ENCODE data around the gene ABHD16B.
"Not testable (repeated sequence)": the region's sequence is repeated elsewhere in the genome, so short reads cannot be mapped to it uniquely, and the experiment has no call there.

Gene ABHD16B

GRCh38 chr20:63848003-63848911 lies 13.0 kb upstream of the ABHD16B start:
- no peak overlapping the region for H3K23ac ChIP-seq (ENCODE audit: low read length)
- H3K79me2 ChIP-seq (ENCODE audit: control insufficient read depth, insufficient read depth, low read length) = no peaks in the 10 kb centered on the region
- no peak overlapping the region for H4K8ac ChIP-seq (ENCODE audit: low read depth, low read length)
- peak overlapping the region; percentile 90 for H3K4ac ChIP-seq (ENCODE audit: low read depth, low read length)
- H3K4me2 ChIP-seq (ENCODE audit: low read length) = no peak overlapping the region
- H3K27ac ChIP-seq (ENCODE audit: low read depth, low read length) = peak overlapping the region; percentile 3
- peak overlapping the region; percentile 69 for H3K56ac ChIP-seq (ENCODE audit: low read length)
- DNase-seq = no peak
- no peak overlapping the region for H3K4me3 ChIP-seq (ENCODE audit: low read length)
- no peaks in the 10 kb centered on the region for H3K36me3 ChIP-seq (ENCODE audit: control insufficient read depth, insufficient read depth, low read length)
- peak overlapping the region; percentile 42 for H3K18ac ChIP-seq (ENCODE audit: low read length)
- peaks cover 8% of the 10 kb centered on the region for H3K4me1 ChIP-seq (ENCODE audit: control insufficient read depth, low read depth, low read length)
- H2BK120ac ChIP-seq (ENCODE audit: low read depth, low read length) = peak overlapping the region; percentile 5
- no CpG with 5 or more reads among the region's 28 CpGs for WGBS (ENCODE audit: extremely low coverage, insufficient coverage, low lambda C conversion rate)
- H2BK15ac ChIP-seq (replicated peaks; ENCODE audit: low read depth) = no peak overlapping the region
- peak overlapping the region; percentile 9 for H3K9ac ChIP-seq (ENCODE audit: low read length)
- H4K5ac ChIP-seq (ENCODE audit: low read length) = no peak overlapping the region
- H3K79me1 ChIP-seq (ENCODE audit: low read length) = no peaks in the 10 kb centered on the region
- no peaks in the 10 kb centered on the region for H3K27me3 ChIP-seq (ENCODE audit: insufficient read depth, low read length, poor library complexity)
- peak overlapping the region; percentile 8 for H2AK5ac ChIP-seq (ENCODE audit: low read length)
- H2BK5ac ChIP-seq (ENCODE audit: low read length) = peak overlapping the region; percentile 3

GRCh38 chr20:63850689-63851547 lies 10.4 kb upstream of the ABHD16B start:
- DNase-seq = no peak
- Histone ChIP-seq H3K79me1 (ENCODE audit: low read length) (no peaks in the 10 kb centered on the region), H2BK5ac (ENCODE audit: low read length) (no peak overlapping the region), H3K79me2 (ENCODE audit: control insufficient read depth, insufficient read depth, low read length) (no peaks in the 10 kb centered on the region), H3K4ac (ENCODE audit: low read depth, low read length) (no peak overlapping the region), H3K4me2 (ENCODE audit: low read length) (no peak overlapping the region), H3K4me1 (ENCODE audit: control insufficient read depth, low read depth, low read length) (peaks cover 13% of the 10 kb centered on the region), H3K27ac (ENCODE audit: low read depth, low read length) (no peak overlapping the region), H3K56ac (ENCODE audit: low read length) (no peak overlapping the region), H3K18ac (ENCODE audit: low read length) (no peak overlapping the region), H4K8ac (ENCODE audit: low read depth, low read length) (no peak overlapping the region), H3K36me3 (ENCODE audit: control insufficient read depth, insufficient read depth, low read length) (no peaks in the 10 kb centered on the region), H4K5ac (ENCODE audit: low read length) (no peak overlapping the region), H3K23ac (ENCODE audit: low read length) (no peak overlapping the region), H3K9ac (ENCODE audit: low read length) (no peak overlapping the region), H3K4me3 (ENCODE audit: low read length) (no peak overlapping the region), H3K27me3 (ENCODE audit: insufficient read depth, low read length, poor library complexity) (no peaks in the 10 kb centered on the region), H2AK5ac (ENCODE audit: low read length) (no peak overlapping the region), H2BK120ac (ENCODE audit: low read depth, low read length) (no peak overlapping the region), H2BK15ac (replicated peaks; ENCODE audit: low read depth) (no peak overlapping the region)
- no CpG with 5 or more reads among the region's 27 CpGs for WGBS (ENCODE audit: extremely low coverage, insufficient coverage, low lambda C conversion rate)

GRCh38 chr20:63851548-63851943 lies 9.8 kb upstream of the ABHD16B start:
- not testable (repeated sequence) for H3K4me2 ChIP-seq (ENCODE audit: low read length); H3K79me1 ChIP-seq (ENCODE audit: low read length); H2BK15ac ChIP-seq (replicated peaks; ENCODE audit: low read depth); H2BK5ac ChIP-seq (ENCODE audit: low read length); H2BK120ac ChIP-seq (ENCODE audit: low read depth, low read length); H4K8ac ChIP-seq (ENCODE audit: low read depth, low read length); H3K79me2 ChIP-seq (ENCODE audit: control insufficient read depth, insufficient read depth, low read length); H3K9ac ChIP-seq (ENCODE audit: low read length); H4K5ac ChIP-seq (ENCODE audit: low read length); H3K4ac ChIP-seq (ENCODE audit: low read depth, low read length); H2AK5ac ChIP-seq (ENCODE audit: low read length); H3K4me3 ChIP-seq (ENCODE audit: low read length); H3K23ac ChIP-seq (ENCODE audit: low read length); H3K18ac ChIP-seq (ENCODE audit: low read length); H3K36me3 ChIP-seq (ENCODE audit: control insufficient read depth, insufficient read depth, low read length); H3K56ac ChIP-seq (ENCODE audit: low read length); H3K27ac ChIP-seq (ENCODE audit: low read depth, low read length); DNase-seq; H3K27me3 ChIP-seq (ENCODE audit: insufficient read depth, low read length, poor library complexity)
- WGBS (ENCODE audit: extremely low coverage, insufficient coverage, low lambda C conversion rate) = no CpG with 5 or more reads among the region's 14 CpGs
- peaks cover 13% of the 10 kb centered on the region for H3K4me1 ChIP-seq (ENCODE audit: control insufficient read depth, low read depth, low read length)

GRCh38 chr20:63853733-63854068 lies 7.6 kb upstream of the ABHD16B start:
- H3K4me1 ChIP-seq (ENCODE audit: control insufficient read depth, low read depth, low read length); H2BK120ac ChIP-seq (ENCODE audit: low read depth, low read length); DNase-seq; H3K4me2 ChIP-seq (ENCODE audit: low read length); H3K79me1 ChIP-seq (ENCODE audit: low read length); H3K36me3 ChIP-seq (ENCODE audit: control insufficient read depth, insufficient read depth, low read length); H2BK15ac ChIP-seq (replicated peaks; ENCODE audit: low read depth); H3K4me3 ChIP-seq (ENCODE audit: low read length); H3K27ac ChIP-seq (ENCODE audit: low read depth, low read length); H4K8ac ChIP-seq (ENCODE audit: low read depth, low read length); H3K79me2 ChIP-seq (ENCODE audit: control insufficient read depth, insufficient read depth, low read length); H3K23ac ChIP-seq (ENCODE audit: low read length); H4K5ac ChIP-seq (ENCODE audit: low read length); H3K27me3 ChIP-seq (ENCODE audit: insufficient read depth, low read length, poor library complexity): not testable (repeated sequence)
- Histone ChIP-seq H2AK5ac (ENCODE audit: low read length) (peak overlapping the region; percentile 85), H3K9ac (ENCODE audit: low read length) (peak overlapping the region; percentile 13), H2BK5ac (ENCODE audit: low read length) (peak overlapping the region; percentile 35), H3K4ac (ENCODE audit: low read depth, low read length) (peak overlapping the region; percentile 66), H3K56ac (ENCODE audit: low read length) (peak overlapping the region; percentile 89), H3K18ac (ENCODE audit: low read length) (peak overlapping the region; percentile 71)
- WGBS (ENCODE audit: extremely low coverage, insufficient coverage, low lambda C conversion rate) = no CpG with 5 or more reads among the region's 4 CpGs

GRCh38 chr20:63854069-63854765 lies 7.1 kb upstream of the ABHD16B start:
- Histone ChIP-seq H3K4ac (ENCODE audit: low read depth, low read length) (peak overlapping the region; percentile 66), H3K56ac (ENCODE audit: low read length) (peak overlapping the region; percentile 89), H3K79me1 (ENCODE audit: low read length) (no peaks in the 10 kb centered on the region), H3K36me3 (ENCODE audit: control insufficient read depth, insufficient read depth, low read length) (no peaks in the 10 kb centered on the region), H3K4me2 (ENCODE audit: low read length) (no peak overlapping the region), H3K4me3 (ENCODE audit: low read length) (no peak overlapping the region), H2BK5ac (ENCODE audit: low read length) (peak overlapping the region; percentile 67), H3K27ac (ENCODE audit: low read depth, low read length) (no peak overlapping the region), H2BK15ac (replicated peaks; ENCODE audit: low read depth) (no peak overlapping the region), H2AK5ac (ENCODE audit: low read length) (peak overlapping the region; percentile 94), H3K9ac (ENCODE audit: low read length) (peak overlapping the region; percentile 74), H3K18ac (ENCODE audit: low read length) (peak overlapping the region; percentile 71), H2BK120ac (ENCODE audit: low read depth, low read length) (peak overlapping the region; percentile 15), H3K79me2 (ENCODE audit: control insufficient read depth, insufficient read depth, low read length) (no peaks in the 10 kb centered on the region), H3K4me1 (ENCODE audit: control insufficient read depth, low read depth, low read length) (peaks cover 5% of the 10 kb centered on the region), H4K5ac (ENCODE audit: low read length) (no peak overlapping the region), H4K8ac (ENCODE audit: low read depth, low read length) (no peak overlapping the region), H3K23ac (ENCODE audit: low read length) (peak overlapping the region; percentile 89), H3K27me3 (ENCODE audit: insufficient read depth, low read length, poor library complexity) (no peaks in the 10 kb centered on the region)
- no CpG with 5 or more reads among the region's 17 CpGs for WGBS (ENCODE audit: extremely low coverage, insufficient coverage, low lambda C conversion rate)
- DNase-seq = peak; percentile 37

Data from mesendoderm (in vitro differentiated cells).